ENCODE results near the gene GADD45A. TPM values are rescaled to one million over a fixed set of nuclear protein-coding genes. Genes with fewer than 3 reads are reported as not detected.
"Not testable (repeated sequence)": the region's sequence is repeated elsewhere in the genome, so short reads cannot be mapped to it uniquely, and the experiment has no call there.

GADD45A gene
- total RNA-seq, 1 donor from 2014 or later: 66.0 TPM

GRCh38 chr1:67729872-67730271 is 44.9 kb downstream of the GADD45A start:
- Mint-ChIP-seq H3K27ac (no peak overlapping the region), H3K36me3 (no peaks in the 10 kb centered on the region), H3K27me3 (no peaks in the 10 kb centered on the region), H3K4me1 (ENCODE audit: unreplicated experiment) (peaks cover 4% of the 10 kb centered on the region), H3K9me3 (no peaks in the 10 kb centered on the region), H3K4me3 (no peak overlapping the region)
- no peak for DNase-seq (ENCODE audit: extremely low spot score, unreplicated experiment)
- no peak for TF ChIP-seq CTCF (conservative IDR thresholded peaks at IDR 0.05)

DNA sequence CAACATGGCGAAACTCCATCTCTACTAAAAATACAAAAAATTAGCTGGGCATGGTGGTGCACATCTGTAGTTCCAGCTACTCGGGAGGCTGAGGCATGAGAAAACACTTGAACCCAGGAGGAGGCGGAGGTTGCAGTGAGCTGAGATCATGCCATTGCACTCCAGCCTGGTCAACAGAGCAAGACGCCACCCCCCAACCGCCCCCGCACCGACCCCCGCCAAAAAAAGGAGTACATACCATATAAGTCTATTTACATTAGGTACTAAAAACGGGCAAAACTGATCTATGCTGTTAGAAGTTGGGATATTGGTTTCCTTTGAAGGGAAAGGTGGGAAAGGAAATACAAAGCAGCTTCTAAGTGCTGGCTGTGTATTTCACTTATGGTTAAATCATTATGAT is 45.3 kb downstream of the GADD45A start:
- H3K9me3 Mint-ChIP-seq; H3K36me3 Mint-ChIP-seq; H3K27ac Mint-ChIP-seq; H3K27me3 Mint-ChIP-seq; H3K4me1 Mint-ChIP-seq (ENCODE audit: unreplicated experiment); DNase-seq (ENCODE audit: extremely low spot score, unreplicated experiment); H3K4me3 Mint-ChIP-seq: not testable (repeated sequence)

- Mint-ChIP-seq H3K36me3 (no peaks in the 10 kb centered on the region), H3K9me3 (no peaks in the 10 kb centered on the region), H3K27ac (no peak overlapping the region), H3K27me3 (no peaks in the 10 kb centered on the region), H3K4me3 (no peak overlapping the region), H3K4me1 (ENCODE audit: unreplicated experiment) (peaks cover 13% of the 10 kb centered on the region)
- TF ChIP-seq CTCF (conservative IDR thresholded peaks at IDR 0.05): no peak
- DNase-seq (ENCODE audit: extremely low spot score, unreplicated experiment): no peak
These were observed 46.3 kb downstream of the GADD45A start for GRCh38 chr1:67731322-67731721.

DNA sequence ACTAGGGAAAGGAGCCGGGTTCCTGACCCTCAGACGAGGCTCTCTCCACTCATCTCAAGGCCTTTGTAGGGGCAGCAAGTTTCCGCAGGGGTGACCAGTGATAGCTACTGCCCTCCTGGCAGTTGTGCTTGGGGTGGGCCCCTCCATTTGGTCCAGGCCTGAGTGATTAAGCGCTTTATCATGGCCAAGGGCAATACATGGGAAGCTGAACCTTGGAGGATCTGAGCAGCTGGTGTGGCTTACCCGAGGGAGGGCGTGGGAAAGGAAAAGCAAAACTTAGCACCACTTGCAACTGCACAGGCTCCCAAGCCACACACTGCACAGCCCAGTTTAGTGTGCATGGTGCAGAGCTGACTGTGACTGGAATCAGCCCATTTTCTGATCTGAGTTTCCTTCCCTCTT is 47.8 kb downstream of the GADD45A start:
- H3K27ac Mint-ChIP-seq: no peak overlapping the region
- peaks cover 13% of the 10 kb centered on the region for H3K4me1 Mint-ChIP-seq (ENCODE audit: unreplicated experiment)
- no peak for TF ChIP-seq CTCF (conservative IDR thresholded peaks at IDR 0.05)
- no peaks in the 10 kb centered on the region for H3K9me3 Mint-ChIP-seq
- H3K36me3 Mint-ChIP-seq: no peaks in the 10 kb centered on the region
- H3K27me3 Mint-ChIP-seq: no peaks in the 10 kb centered on the region
- no peak overlapping the region for H3K4me3 Mint-ChIP-seq
- no peak for DNase-seq (ENCODE audit: extremely low spot score, unreplicated experiment)

DNA sequence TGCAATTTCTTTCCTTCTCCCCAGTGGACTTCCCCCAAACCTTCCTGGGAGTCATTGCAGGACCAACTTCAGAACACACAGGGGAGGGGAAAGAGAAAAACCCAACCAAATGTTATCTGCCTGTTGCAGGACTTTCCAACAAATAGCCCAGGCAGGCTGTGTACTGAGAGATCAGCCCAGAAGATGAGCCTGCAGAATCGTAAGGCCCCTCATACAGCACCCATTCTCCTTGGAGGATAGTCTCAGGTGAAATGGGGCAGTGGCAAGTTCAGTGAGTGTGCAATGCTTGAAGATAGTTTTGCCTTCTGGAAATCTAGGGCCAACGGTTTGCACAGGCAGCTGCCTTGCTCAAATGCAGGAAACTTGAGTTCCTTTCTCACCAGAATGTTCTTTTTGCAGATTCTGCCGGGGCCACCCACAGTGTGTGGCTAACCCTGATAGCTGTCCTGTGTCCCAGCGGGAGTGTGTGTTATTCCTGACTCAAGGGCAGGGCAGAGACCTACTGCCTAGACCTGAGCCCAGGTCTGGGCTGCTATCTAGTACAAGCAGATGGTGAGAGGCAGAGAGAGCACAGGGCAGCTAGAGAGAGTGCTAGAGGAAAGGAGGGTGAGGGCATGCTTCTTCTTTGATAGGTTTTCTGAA is 48.8 kb downstream of the GADD45A start:
- Mint-ChIP-seq H3K27me3 (no peaks in the 10 kb centered on the region), H3K4me1 (ENCODE audit: unreplicated experiment) (peaks cover 13% of the 10 kb centered on the region), H3K4me3 (no peak overlapping the region), H3K27ac (no peak overlapping the region), H3K9me3 (no peaks in the 10 kb centered on the region), H3K36me3 (no peaks in the 10 kb centered on the region)
- no peak for DNase-seq (ENCODE audit: extremely low spot score, unreplicated experiment)
- TF ChIP-seq CTCF (conservative IDR thresholded peaks at IDR 0.05): no peak

- no peak for DNase-seq (ENCODE audit: extremely low spot score, unreplicated experiment)
These were observed 49.3 kb downstream of the GADD45A start for GRCh38 chr1:67734323-67734690.

More at GRCh38 chr1:67734323-67734690, 49.3 kb downstream of the GADD45A start:
- Mint-ChIP-seq H3K4me3 (no peak overlapping the region), H3K36me3 (no peaks in the 10 kb centered on the region), H3K27me3 (no peaks in the 10 kb centered on the region), H3K9me3 (no peaks in the 10 kb centered on the region), H3K27ac (no peak overlapping the region), H3K4me1 (ENCODE audit: unreplicated experiment) (peaks cover 13% of the 10 kb centered on the region)
- TF ChIP-seq CTCF (conservative IDR thresholded peaks at IDR 0.05): no peak

All from type B pancreatic cell (in vitro differentiated cells).